GM18507 (cell line): ENCODE measurements around the gene P3H4.
A peak's percentile ranks its signal among the peaks of the same experiment; 100 is the strongest.
"Not testable (repeated sequence)": the region's sequence is repeated elsewhere in the genome, so short reads cannot be mapped to it uniquely, and the experiment has no call there.

Experiments used
- DNase-seq: peaks from one replicate; pipeline ENCODE4 v3.0.0; 2011; ENCODE audit warnings: low read depth; ENCODE audit not compliant: insufficient read length; ENCODE audit errors: extremely low spot score
- FAIRE-seq: peaks from 2 replicates; lab custom pipeline; 2011; peaks lifted over from hg19 to GRCh38; lab: Jason Lieb, UNC

The P3H4 gene

GRCh38 chr17:41811549-41812380 lies at the start of gene P3H4:
P3H4 (minus strand) TSS chr17:41811949; CDS start chr17:41811915, 34 bp downstream.
- FAIRE-seq = peak; percentile 71
- peak; percentile 60 for DNase-seq

DNA sequence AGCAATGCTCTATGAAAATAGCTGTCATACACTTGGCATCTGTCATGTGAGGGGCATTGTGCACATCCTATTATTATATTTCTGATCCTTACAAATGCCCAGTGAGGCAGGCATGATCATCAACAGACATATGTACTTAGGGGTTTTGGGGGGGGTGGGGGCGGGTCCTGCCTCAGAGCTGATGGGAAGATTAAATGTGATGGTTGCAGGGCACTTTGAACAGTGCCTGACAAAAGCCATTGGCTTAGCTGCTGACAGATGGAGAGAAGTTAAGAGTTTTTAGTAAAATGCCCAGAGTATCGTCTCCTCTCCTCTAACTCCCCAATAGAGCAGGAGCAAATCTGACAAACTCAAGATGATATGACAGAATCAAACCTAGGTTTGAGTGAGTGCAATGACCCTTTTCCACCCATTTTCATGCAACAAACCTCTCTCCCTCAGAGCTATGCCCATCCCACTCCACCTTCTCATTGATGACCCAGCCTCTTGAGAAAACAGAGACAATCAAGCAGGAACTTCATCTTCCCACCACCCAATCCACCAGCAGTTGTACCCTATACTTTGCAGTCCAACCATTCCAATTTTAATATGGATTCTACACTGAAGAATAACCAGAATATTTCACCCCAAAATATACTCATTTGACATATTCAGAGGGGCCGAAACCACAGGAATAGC lies 48.6 kb upstream of the P3H4 start:
- no peak for FAIRE-seq
- no peak for DNase-seq

- FAIRE-seq, DNase-seq: not testable (repeated sequence)
Observed at GRCh38 chr17:41851382-41851781, 39.6 kb upstream of the P3H4 start.

DNA sequence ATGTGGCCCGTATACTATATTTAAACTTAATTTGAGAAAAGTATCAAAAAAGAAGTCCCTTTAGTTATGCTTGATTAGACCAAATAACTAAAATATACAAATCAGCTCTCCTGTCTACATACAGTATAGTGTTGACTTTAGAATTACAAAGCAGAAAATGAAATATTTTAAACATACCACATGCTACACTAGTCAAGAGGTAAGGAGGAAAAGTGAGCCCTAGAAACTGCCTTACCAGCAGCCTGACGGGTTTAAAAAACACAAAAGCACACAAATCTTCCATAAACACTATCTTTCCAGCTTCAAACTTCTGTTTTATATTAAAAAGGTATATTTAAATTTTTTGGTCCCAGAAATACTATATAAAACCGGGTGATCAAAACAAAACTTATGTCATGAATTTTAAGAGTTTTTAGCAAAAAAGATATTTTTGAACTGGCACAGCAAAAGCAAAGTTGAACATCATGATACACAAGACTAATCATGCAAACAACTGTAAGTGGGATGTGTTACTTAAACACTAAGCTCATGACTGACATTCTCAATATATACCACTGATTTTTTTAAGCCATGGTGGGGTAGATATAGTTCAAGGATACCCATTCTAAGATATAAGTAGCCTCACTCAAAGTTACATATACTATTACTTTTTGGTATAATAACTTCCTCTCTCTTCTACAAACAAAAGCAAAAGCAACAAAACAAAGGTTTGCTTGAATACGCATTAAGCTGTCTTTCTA lies 37.7 kb upstream of the P3H4 start:
- DNase-seq (no peak), FAIRE-seq (no peak)

- no peak for DNase-seq
- no peak for FAIRE-seq
Observed at GRCh38 chr17:41848788-41849187, 37.0 kb upstream of the P3H4 start.

DNA sequence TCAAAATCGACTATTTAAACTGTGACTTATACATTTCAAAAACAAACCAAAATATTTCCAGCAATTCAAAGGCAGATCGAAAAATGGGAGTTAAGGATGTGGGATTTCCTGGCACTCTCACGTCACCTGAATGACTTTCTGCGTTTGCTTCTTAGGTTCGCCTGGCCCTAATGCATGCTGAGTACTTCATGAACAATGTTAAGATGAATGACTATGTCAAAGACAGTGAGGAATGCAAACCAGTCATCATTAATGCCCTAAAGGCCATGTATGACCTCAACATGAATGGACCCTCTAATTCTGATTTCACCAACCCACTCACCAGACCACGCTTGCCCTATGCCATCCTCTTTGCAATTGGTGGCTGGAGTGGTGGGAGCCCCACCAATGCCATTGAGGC lies 33.2 kb upstream of the P3H4 start:
- FAIRE-seq (no peak), DNase-seq (no peak)

- not testable (repeated sequence) for FAIRE-seq, DNase-seq
Observed at GRCh38 chr17:41840781-41841180, 29.0 kb upstream of the P3H4 start.

- FAIRE-seq = not testable (repeated sequence)
Observed at GRCh38 chr17:41839448-41839847, 27.7 kb upstream of the P3H4 start.

DNA sequence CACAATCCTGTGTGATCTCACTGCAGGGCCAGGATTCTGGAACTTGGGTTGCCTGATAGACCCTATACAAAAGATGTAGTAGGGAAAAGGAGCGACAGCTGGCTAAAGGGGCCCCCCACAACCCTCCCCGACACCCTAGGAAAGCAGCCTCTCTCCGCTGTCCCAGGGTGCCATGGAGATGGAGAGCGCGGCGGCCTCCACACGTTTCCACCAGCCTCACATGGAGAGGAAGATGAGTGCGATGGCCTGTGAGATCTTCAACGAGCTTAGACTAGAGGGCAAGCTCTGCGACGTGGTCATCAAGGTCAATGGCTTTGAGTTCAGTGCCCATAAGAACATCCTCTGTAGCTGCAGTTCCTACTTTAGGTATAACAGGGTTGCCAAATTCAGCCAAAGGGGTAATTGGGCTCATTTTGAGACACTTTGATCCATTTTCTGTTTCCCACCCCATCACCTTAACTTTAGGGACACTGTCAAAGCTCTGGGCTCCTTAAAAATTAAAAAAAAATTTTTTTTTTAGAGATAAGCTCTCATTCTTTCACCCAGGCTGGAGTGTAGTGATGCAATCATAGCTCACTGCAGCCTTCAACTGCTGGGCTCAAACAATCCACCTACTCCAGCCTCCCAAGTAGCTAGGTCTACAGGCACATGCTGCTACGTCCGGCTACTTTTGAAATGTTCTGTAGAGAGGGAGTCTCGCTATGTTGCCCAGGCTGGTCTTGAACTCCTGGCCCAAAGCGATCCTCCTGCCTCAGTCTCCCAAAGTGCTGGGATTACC lies 26.2 kb upstream of the P3H4 start, which contains the start of gene KLHL10:
TSS of gene KLHL10 (plus strand) at position 65 of the 778 bp plus-strand sequence. CDS start at position 173, 108 bp downstream.
- FAIRE-seq (no peak), DNase-seq (no peak)

More at GRCh38 chr17:41839448-41839847, 27.7 kb upstream of the P3H4 start:
- DNase-seq = not testable (repeated sequence)

DNA sequence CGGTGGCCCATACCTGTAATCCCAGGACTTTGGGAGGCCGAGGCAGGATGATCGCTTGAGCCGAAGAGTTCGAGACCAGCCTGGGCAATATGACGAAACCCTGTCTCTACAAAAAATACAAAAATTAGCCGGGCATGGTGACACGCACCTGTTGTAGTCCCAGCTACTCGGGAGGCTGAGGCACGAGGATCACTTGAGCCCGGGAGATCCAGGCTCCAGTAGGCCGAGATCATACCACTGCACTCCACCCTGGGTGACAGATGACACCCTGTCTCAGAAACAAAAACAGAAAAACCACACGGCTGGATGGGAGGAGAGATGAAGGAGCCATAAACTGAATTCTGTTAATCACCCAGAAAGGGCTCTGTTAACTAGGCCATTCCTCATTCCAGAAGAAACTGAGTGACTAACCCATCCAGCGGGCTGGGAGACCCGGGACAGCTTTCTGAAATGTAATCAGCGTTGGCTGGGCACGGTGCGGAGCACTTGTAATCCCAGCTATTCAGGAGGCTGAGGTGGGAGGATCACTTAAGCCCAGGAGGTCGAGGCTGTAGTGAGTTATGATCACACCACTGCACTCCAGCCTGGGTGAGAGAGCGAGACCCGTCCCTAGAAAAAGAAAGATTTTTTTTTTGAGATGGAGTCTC lies 24.9 kb upstream of the P3H4 start:
- DNase-seq (no peak), FAIRE-seq (no peak)

- DNase-seq (peak; percentile 66), FAIRE-seq (no peak)
Observed at GRCh38 chr17:41835800-41836549, 24.2 kb upstream of the P3H4 start, which contains the start of gene NT5C3B. NT5C3B (minus strand) TSS chr17:41836232; CDS start chr17:41836193, 39 bp downstream.

GRCh38 chr17:41835214-41835799 lies 23.6 kb upstream of the P3H4 start:
- FAIRE-seq (no peak), DNase-seq (no peak)

DNA sequence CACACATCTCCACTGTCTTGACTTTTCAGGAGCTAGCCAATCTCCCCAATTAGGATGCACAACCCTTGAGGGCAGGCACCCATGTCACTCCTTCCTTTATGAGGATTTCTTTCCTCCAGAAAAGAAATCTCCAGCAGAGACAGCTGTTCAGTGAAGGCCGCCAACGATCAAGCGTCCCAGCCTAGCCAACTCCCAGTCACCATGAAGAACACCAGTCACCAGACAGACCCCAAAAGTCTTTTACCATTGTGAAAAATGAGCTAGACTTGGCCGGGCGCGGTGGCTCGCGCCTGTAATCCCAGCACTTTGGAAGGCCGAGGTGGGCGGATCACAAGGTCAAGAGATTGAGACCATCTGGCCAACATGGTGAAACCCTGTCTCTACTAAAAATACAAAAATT lies 18.2 kb upstream of the P3H4 start:
- not testable (repeated sequence) for DNase-seq, FAIRE-seq

DNA sequence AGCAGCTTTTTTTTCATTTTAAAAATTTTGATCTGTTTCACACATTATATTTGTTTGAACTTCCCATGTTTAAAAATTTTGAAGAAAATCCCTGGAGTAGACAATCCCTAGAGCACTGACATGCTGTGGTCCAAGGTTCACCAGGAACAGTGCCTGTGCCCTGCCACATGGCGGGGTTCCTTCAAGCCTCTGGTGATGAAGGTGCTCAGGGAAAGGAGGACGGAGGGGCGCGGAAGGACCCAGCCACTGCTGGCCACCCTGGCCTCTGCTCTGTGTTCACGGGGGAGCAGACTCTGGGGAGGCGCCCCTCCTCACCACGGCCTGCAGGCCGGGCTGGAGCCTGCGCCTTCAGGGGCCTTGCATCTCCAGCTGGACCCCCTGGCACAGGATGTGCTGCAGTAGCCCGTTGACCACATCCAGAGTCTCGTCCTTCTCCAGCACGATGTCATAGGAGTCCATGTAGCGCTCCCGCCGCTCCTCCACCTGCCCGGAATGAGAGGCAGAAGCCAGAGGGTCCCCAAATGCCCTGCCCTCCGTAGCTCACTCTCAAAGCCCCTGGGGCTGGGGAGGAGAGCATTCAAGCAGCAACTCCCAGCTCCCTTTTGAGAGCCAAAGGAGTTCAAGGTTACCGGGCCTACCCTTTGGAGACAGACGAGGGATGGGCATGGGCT lies 13.6 kb upstream of the P3H4 start:
- FAIRE-seq (no peak), DNase-seq (no peak)

DNA sequence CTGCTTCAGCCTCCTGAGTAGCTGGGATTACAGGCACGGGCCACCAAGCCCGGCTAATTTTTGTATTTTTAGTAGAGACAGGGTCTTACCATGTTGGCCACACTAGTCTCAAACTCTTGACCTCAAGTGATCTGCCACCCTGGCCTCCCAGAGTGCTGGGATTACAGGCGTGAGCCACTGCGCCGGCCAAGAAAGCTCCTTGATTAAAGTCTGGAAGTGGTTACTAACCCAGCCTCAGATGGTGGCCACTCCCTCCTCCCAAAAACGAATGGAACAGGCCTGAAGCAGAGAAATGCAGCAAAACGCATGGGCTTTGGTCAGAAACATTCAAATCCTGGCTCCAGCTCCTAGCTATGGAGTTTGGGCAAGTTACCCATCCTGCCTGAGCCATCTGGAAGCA lies 12.3 kb upstream of the P3H4 start:
- no peak for FAIRE-seq
- no peak for DNase-seq

- FAIRE-seq = no peak
- DNase-seq = no peak
Observed at GRCh38 chr17:41823580-41823979, 11.8 kb upstream of the P3H4 start.

DNA sequence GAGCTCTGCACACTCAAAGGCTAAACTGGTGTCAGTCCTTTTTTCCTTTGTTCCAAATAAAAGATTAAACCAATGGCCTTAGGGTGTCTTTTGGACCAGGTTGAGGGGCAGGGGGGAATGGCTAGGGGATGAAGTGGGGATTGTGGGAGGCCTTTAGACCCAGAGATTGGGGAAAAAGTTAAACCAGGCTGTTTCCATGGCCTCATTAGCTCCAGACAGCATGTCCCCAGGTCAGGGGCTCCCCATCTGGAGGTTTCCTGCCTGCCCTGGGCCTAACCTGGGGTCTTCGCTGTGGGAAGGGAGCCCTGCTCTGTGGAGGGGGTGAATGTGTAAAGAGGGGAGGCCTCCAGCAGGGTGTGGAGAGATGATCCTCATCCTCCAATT lies 11.4 kb upstream of the P3H4 start:
- FAIRE-seq = no peak

More for the DNA sequence above, 11.4 kb upstream of the P3H4 start:
- no peak for DNase-seq
